A549 (cell line): ENCODE measurements around the gene DYNC1LI2.

Experiments
- BHLHE40 ChIP-seq: IDR thresholded peaks from 2 replicates; pipeline ENCODE4 v1.6.1; 2012; ENCODE audit warnings: low read depth, low read length, inconsistent platforms
- CEBPB ChIP-seq, 2 experiments: fragments of >200 bp in 1 of 2; sonication (Bioruptor Twin) in 1 of 2; formaldehyde crosslinking in 1 of 2; IDR thresholded peaks; 2 replicates each; pipeline ENCODE4 v1.6.1; 2012 to 2016
- CTCF ChIP-seq: fragments of >200 bp; sonication (Bioruptor Twin); formaldehyde crosslinking; IDR thresholded peaks from 3 replicates; pipeline ENCODE4 v1.5.1; 2016
- ELK1 ChIP-seq: fragments of 150-350 bp; IDR thresholded peaks from 2 replicates; pipeline ENCODE4 v1.6.1; 2014; ENCODE audit warnings: low read depth, mild to moderate bottlenecking, low read length
- ESRRA ChIP-seq: fragments of 150-350 bp; IDR thresholded peaks from 2 replicates; pipeline ENCODE4 v1.6.1; 2014; ENCODE audit warnings: mild to moderate bottlenecking, low read length, borderline replicate concordance
- FOSL2 ChIP-seq, 2 experiments: fragments of 450-650 bp in 1 of 2; fragments of >200 bp in 1 of 2; sonication (Bioruptor Twin) in 1 of 2; formaldehyde crosslinking; IDR thresholded peaks; 2 replicates each; pipeline versions ENCODE4 v1.5.0 to v1.6.1; 2016 to 2020; ENCODE audit warnings: mild to moderate bottlenecking in 1 of 2, moderate library complexity in 1 of 2
- HES2 ChIP-seq: fragments of >200 bp; sonication (Bioruptor Twin); formaldehyde crosslinking; IDR thresholded peaks from 2 replicates; pipeline ENCODE4 v1.6.1; 2016
- KDM5A ChIP-seq: fragments of 200-600 bp; sonication (generic); IDR thresholded peaks from 2 replicates; pipeline ENCODE4 v1.6.1; 2016; ENCODE audit warnings: antibody characterized with exemption, mild to moderate bottlenecking
- MAX ChIP-seq: IDR thresholded peaks from 2 replicates; pipeline ENCODE4 v1.6.1; 2012
- NFE2L2 ChIP-seq: fragments of 150-350 bp; conservative IDR thresholded peaks from 2 replicates; pipeline ENCODE4 v1.6.1; 2014; ENCODE audit warnings: low read length
- POLR2A ChIP-seq: IDR thresholded peaks from 2 replicates; pipeline ENCODE4 v1.6.1; 2012; ENCODE audit warnings: mild to moderate bottlenecking, low read length
- RCOR1 ChIP-seq: fragments of 150-350 bp; IDR thresholded peaks from 2 replicates; pipeline ENCODE4 v1.6.1; 2014; ENCODE audit warnings: antibody characterized with exemption, low read length, low read depth
- SMC3 ChIP-seq: fragments of >200 bp; sonication (Bioruptor Twin); formaldehyde crosslinking; IDR thresholded peaks from 3 replicates; pipeline ENCODE4 v1.6.1; 2018; ENCODE audit warnings: inconsistent platforms
- USF2 ChIP-seq: fragments of 450-650 bp; IDR thresholded peaks from 2 replicates; pipeline ENCODE4 v1.6.1; 2014; ENCODE audit warnings: antibody characterized with exemption

GRCh38 chr16:66698046-66698445 is 53.4 kb downstream of the DYNC1LI2 start:
- TF ChIP-seq HES2 (no peak), CTCF (no peak), POLR2A (no peak), CEBPB (IDR thresholded peaks at IDR 0.05) (no peak), FOSL2 (IDR thresholded peaks at IDR 0.05) (no peak), FOSL2 (CRISPR knock-in tag; IDR thresholded peaks at IDR 0.05) (no peak), KDM5A (no peak), RCOR1 (no peak), ESRRA (no peak), BHLHE40 (no peak), SMC3 (no peak), NFE2L2 (no peak), ELK1 (no peak), USF2 (no peak), MAX (no peak)
